GM21390 (cell line): ENCODE results near the gene VDR.

Experiments
- ATAC-seq: cut with Tn5 transposase; IDR thresholded peaks from one replicate; pipeline ENCODE4 v1.9.1; 2021; ENCODE audit not compliant: unreplicated experiment

The VDR gene

GRCh38 chr12:47896022-47896421 is 8.8 kb downstream of the VDR start:
- no peak for ATAC-seq

DNA sequence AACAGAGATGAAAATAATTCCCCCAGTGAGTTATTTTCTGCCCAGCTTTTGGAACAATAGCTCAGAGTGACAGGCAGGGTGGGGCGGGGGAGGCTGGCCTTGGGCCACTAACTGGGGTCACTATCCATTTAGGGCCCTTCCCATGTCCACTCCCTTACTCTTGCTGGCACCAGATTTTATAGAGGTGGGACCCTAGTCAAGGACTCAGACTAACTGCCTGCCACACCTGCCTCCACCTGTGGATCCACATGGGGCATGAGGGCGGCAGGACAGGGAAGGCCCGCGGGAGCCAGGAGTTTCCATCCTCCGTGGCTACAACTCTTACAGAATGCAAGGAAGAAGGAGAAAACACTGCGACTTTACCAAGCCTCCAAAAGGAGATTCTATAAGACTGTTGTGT is 10.1 kb downstream of the VDR start:
- ATAC-seq, result no peak

DNA sequence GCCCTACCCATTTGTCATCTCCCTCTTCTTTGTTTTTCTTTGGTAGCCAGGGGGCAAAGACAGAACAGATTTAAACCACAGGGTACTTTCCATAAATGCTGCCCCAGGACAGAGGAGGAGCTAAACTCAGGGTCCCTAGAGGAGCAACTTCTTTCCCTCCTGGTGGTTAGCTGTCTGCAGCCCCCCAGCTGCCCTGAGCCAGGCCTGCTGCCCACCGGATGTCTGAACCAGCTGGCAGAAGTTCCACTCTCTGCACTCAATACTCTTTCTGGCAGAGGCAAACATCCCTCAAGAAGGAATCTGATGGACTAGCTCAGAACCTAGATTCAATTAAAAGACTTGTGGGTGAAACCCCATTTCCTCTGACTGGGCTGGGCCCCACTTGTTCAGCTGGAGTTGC is 10.7 kb downstream of the VDR start:
- no peak for ATAC-seq

DNA sequence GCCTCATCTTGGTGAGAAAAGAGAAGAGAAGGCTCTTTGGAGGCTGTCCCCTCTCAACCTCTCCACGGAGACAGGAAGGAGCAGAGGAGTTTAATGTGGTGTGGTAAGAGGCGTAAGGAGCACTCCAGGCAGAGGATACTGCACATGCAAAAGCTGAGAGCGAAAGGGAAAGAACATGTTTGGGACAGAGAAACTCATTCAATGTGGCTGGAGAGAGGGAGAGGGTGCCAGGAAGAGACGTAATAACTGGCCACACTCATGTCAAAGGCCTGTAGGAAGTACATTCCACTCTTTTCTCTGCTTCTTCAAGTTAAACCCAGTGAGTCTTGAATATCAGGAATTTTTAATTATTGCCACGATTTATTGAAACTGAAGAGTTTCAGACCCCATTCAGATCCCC is 12.0 kb downstream of the VDR start:
- ATAC-seq, result no peak

GRCh38 chr12:47891356-47891755 is 13.4 kb downstream of the VDR start:
- ATAC-seq, result no peak

DNA sequence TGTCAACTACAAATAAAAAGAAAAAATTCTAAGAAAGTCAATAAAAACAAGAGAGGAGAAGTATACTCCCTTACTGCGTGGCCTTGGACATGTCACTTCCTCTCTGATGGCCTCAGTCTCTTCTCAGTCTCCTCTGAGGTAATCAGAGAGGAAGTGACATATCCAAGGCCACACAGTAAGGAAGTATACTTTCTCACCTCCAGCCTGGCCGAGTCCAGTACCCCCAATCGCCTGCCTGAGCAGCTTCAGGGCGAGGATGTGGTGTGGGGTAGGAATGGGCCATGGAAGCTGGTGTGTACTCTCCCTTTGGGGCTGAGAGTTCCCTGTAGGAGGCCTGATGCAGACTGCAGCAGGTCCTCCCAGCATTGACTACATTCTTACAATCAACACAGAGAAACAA is 15.8 kb downstream of the VDR start:
- ATAC-seq, result peak; percentile 50

DNA sequence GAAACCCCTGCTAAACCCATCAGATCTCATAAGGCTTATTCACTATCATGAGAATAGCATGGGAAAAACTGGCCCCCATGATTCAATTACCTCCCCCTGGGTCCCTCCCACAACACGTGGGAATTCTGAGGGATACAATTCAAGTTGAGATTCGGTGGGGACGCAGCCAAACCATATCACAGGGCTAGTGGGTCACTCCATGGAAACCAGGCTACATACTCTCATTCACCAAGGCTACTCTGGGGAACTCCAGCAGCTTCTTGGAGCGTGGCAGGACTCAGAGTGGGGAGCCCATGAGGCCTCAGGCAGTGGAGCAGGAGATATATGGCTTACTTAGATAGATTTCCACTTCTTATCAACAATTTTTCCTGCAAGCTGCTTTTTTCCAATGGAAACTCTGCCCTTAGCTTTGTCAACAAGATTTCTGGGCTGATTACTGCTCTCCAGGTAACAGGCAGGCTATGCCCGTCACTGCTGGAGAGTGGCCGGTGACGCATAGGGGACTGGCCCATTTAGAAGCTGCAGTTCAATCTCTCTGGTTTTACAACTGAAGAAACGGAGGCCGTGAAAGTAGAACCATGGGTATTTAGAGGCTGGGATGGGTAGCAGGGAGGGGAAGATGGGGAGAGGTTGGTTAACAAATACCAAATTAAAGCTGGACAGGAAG is 16.5 kb downstream of the VDR start:
- ATAC-seq, result no peak

DNA sequence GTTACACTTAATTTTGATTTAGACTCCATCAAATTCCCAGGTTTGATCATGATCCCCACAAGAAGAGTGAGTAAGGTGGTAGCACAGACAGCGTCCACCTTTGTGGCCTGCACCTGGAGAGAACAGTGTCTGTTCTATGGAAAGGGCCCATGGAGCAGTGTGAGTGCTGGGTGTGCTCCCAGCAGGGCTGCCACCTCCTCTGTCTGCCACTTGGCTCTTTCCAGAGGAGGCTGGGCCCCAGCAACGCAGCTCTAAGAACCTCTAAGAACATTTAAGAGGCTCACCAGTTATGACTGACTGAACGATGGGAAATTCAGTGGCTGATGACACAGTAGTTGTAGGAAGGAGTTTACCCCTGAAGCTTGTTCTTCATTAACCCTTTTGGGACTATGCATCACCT is 17.3 kb downstream of the VDR start:
- ATAC-seq, result no peak

- ATAC-seq, result no peak
Measured at GRCh38 chr12:47886510-47887240, 18.1 kb downstream of the VDR start.

DNA sequence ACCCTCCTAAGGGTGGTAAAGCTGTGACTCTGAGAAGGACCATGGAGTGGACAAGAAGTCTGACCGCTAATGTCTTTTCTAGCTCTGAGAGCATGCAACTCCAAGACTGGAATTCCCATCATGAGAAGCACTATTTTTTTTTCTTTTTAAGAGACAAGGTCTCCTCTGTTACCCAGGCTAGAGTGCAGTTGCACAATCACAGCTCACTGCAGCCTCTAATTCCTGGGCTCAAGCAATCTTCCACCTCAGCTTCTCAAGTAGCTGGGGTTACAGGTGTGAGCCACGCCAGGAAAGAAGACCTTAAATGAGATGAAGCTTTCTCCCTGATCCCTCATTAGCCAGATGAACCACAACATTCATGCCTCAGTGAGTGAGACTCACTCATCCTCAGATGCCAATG is 19.2 kb downstream of the VDR start:
- no peak for ATAC-seq

DNA sequence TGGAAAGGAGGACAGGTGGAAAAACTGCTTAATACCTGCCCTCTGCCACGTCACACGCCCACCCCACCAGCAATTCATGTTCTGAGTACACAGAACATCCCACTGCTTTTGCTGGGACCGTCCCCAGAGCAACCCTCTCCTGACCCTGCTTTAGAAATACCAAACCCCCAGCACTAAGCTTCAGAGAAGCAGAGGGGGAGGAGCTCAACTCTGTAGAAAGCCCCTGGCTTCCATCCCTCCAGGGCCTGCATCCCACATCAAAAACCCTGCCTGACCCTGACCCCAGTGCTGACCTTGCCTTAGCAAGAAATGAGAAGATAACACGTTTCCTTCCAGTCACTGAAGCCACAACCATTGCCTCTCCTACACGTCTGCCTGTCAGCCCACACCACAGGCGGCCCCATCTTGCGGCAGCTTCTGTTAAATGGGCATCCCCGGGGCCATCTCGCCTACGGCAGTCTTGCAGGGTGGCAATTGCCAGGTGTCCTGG is 19.7 kb downstream of the VDR start:
- no peak for ATAC-seq

GRCh38 chr12:47884501-47884900 is 20.3 kb downstream of the VDR start:
- no peak for ATAC-seq

DNA sequence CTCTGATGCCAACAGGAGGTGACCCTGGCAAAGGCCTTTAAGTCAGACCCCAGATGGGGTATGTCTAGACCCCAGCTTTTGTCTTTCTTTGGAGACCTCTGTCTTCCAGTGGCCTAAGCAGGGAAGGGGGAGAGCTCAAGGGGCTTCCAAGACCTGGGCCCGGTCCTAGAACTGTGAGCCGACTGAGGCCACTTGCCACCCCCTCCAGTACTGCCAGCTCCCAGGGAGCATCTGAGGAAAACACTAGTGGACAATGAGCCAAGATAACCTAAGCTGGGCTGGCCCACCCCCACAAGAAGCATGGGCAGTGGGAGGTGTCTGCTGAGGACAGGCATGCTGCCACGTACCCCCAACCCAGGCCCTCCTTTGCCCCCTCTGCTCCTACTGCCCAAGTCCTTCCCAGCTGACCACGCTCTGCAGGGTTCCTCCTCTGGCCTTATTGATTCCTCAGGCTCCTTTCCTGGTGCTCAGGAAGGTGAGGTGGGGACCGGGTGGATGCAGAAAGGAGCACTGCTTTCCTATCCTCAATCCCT is 21.1 kb downstream of the VDR start:
- ATAC-seq, result no peak

DNA sequence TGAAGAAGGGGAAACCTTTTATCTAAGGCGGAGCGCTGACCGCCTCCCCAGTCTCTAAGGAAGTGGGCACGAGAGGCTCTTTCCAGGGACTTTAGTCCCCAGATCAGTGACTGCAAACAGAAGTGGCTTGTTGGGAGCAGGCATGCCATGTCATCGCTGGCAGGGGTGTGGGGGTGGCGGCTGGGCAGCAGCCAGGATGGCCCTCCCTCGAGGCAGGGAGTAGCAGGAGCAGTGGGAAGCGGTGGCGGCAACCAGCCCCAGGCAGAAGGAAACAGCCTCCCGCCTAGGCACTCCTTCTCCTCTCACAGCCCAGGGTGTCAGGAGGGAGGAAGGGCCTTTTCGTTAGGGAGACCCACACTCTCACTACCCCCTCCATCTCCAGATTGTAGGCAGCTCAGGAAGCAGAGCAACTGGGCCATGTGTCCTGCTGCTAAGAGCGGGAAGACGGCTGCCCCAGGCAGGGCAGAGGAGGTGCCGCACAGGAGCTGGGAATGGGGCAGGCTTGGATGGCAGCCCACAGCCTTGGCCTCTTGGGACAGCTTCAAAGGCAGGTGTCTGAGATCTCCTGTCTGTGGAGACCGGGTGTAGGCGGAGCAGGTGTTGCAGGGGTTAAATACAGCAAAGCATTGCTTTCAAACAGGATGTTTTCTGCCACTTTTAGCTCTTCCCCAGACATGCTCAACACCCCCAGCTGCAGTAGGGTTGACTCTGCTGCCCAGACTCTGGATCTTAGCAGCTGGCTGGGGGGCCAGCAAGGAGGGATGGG is 21.8 kb downstream of the VDR start:
- peak; percentile 80 for ATAC-seq

DNA sequence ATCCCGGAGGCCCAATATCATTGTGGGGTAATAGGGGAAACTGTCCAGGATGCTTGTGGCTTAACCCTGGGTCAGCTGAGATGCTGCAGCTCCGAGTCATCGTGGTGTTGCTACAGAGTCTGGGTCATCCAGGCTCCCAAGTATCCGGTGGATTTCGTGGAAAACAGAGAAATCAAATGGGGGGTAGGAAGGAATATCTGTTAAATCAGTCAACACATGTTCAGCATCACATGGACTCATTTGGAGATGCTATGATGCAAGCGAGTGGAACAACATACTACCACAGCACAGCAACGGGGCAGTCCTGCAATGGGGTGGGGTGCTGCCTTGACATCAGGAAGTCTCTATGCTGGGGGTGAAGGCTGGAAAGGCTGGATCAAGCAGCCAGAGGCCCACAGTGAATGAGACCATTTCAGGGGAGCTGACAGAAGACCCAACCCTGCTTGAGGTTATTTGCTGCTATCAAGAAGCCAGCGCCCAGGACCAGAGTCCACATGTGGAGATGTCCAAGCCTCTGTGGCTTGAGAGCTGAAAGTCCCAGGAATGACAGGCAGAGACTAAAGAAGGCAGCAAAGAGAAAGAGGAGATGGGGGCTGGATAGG is 22.9 kb downstream of the VDR start:
- no peak for ATAC-seq

GRCh38 chr12:47881051-47881450 is 23.7 kb downstream of the VDR start:
- no peak for ATAC-seq

GRCh38 chr12:47878918-47879481 is 25.8 kb downstream of the VDR start:
- no peak for ATAC-seq

DNA sequence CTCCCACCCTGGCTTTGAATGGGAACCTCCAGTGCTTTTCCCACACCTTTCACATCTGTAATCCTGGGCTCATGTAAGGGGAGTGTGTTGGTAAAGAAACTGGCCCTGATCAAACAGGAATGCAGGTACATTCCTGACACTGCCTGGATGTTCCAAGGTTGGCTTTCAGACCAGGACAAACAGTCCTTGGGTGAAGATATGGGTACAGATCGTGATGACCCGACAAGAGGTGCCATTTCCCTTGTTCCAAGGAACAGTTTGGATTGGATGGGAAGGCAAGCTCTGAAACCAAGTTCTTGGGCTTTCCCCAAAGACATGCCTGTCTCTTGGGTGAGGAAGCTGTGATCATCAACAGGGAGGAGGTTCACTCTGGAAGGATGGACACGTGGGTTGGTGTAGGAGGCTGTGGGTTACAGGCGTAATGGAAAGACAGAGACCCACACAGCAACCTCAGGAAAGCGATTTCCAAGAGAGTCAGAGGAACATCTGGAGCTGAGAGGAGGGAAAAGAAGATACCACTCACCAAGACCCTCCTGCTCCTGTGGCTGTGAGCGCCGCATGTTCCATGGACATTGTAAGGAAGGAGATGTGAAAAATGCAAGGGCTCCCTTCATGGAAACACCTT is 26.4 kb downstream of the VDR start:
- ATAC-seq, result no peak

DNA sequence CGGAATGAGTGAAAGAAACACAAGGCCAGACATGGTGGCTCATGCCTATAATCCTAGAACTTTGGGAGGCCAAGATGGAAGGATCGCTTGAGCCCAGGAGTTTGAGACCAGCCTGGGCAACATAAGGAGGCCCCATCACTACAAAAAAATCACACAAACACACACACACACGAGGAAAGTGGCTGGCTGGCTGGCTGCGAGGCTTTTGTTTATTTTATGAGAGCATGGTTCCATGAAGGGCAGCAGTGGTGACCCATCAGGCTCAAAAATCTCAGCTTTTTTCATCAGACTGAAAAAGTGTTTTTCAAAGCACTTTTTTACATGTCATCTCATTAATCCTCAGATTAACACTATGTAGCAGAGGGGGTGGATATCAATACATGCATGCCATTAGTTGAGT is 27.7 kb downstream of the VDR start:
- ATAC-seq, result no peak

DNA sequence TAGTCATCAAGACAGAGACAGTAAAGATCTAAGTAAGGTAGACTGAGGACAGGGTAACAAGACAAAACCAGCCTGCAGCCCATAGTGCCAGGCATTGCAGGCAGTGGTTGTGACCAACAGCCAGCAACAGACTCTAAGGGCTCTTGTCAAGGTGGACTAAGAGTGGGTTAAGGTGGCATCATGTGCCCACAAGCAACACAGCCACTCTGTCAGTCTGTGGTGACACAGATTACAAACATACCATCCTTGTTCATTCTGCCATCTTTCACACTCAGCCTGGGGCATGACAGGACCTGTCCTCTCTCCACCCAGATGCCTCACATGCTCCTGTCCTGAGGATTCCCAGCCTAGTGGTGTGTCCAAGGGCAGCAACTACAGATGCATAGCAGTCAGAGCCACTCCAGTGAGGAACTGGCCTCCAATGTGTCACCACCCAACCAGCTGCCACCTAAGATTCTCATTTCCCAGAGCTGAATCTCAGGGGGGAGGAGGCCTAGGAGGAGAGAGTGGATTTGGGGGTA is 28.3 kb downstream of the VDR start:
- no peak for ATAC-seq
